ENCODE data around the gene VAT1L. TPM values are rescaled to one million over a fixed set of nuclear protein-coding genes. Genes with fewer than 3 reads are reported as not detected.
"Not testable (repeated sequence)": the region's sequence is repeated elsewhere in the genome, so short reads cannot be mapped to it uniquely, and the experiment has no call there.

VAT1L gene
- total RNA-seq, 2 donors from 2014 or later: 0.53 to 4.1 TPM

DNA sequence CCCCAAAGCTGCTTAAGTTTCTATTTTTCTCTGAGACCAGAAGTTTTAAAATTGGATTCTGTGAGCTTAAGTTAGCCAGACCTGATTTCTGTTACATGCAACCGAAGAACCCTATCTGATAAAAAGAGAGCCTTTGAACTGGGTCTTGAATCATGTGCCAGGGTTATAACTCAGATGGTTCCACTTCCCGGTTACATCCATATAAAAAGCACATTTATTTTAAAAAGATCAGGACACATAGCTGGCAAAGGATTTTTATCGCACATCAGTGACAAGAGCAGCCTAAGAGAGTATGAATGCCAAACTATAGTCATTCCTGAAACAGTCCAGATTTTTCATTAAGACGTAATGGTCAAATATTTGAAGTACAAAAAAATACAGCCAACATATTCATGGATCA, 201.5 kb downstream of the VAT1L start:
- Mint-ChIP-seq H3K4me1 (peaks cover 48% of the 10 kb centered on the region), H3K9me3 (no peaks in the 10 kb centered on the region), H3K4me3 (no peak overlapping the region), H3K27me3 (ENCODE audit: insufficient read depth) (no peaks in the 10 kb centered on the region), H3K36me3 (ENCODE audit: low read depth) (no peaks in the 10 kb centered on the region), H3K27ac (no peak overlapping the region)
- Histone ChIP-seq H3K4me3 (ENCODE audit: low read length) (no peak overlapping the region), H3K9me3 (ENCODE audit: control insufficient read depth, low read length) (peaks cover 28% of the 10 kb centered on the region), H3K36me3 (ENCODE audit: control insufficient read depth, insufficient read depth, low read length) (no peaks in the 10 kb centered on the region), H3K27me3 (ENCODE audit: control insufficient read depth, insufficient read depth, low read length, poor library complexity, severe bottlenecking) (no peaks in the 10 kb centered on the region), H3K4me1 (ENCODE audit: control insufficient read depth, insufficient read depth, low read length) (peaks cover 8% of the 10 kb centered on the region), H3K9ac (ENCODE audit: extremely low read depth, low read length, poor library complexity, severe bottlenecking) (no peak overlapping the region), H3K27ac (ENCODE audit: low read depth, low read length) (no peak overlapping the region)
- DNase-seq: no peak
- TF ChIP-seq, protein P1, sequence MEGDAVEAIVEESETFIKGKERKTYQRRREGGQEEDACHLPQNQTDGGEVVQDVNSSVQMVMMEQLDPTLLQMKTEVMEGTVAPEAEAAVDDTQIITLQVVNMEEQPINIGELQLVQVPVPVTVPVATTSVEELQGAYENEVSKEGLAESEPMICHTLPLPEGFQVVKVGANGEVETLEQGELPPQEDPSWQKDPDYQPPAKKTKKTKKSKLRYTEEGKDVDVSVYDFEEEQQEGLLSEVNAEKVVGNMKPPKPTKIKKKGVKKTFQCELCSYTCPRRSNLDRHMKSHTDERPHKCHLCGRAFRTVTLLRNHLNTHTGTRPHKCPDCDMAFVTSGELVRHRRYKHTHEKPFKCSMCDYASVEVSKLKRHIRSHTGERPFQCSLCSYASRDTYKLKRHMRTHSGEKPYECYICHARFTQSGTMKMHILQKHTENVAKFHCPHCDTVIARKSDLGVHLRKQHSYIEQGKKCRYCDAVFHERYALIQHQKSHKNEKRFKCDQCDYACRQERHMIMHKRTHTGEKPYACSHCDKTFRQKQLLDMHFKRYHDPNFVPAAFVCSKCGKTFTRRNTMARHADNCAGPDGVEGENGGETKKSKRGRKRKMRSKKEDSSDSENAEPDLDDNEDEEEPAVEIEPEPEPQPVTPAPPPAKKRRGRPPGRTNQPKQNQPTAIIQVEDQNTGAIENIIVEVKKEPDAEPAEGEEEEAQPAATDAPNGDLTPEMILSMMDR (conservative IDR thresholded peaks at IDR 0.05): no peak
- 90 to 91% methylated on average over 3 to 4 of the region's 4 CpGs for WGBS, 2 experiments (ENCODE audit: insufficient coverage in 1 of 2, insufficient read length in 1 of 2)

DNA sequence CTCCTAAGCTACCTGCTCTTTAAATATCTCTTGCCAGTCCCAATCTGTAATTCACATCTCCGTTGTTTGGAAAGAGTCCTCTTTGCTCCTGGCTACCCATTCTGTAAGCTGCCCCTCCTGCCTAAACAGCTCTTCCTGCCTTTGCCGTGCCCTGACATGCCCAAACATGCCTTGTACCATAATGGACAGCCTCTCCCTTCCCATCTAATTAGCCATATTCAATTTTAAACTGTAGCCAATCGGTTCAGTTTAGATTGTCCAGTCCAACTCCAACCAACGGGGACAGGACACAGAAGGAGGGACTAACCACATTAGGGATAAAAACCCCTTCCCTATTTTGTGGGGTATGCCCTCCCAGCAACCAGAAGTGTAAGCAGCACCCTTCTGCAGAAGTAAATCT, 203.3 kb downstream of the VAT1L start:
- H3K4me1 Mint-ChIP-seq: peaks cover 48% of the 10 kb centered on the region
- Histone ChIP-seq H3K27me3 (ENCODE audit: control insufficient read depth, insufficient read depth, low read length, poor library complexity, severe bottlenecking) (no peaks in the 10 kb centered on the region), H3K4me1 (ENCODE audit: control insufficient read depth, insufficient read depth, low read length) (peaks cover 8% of the 10 kb centered on the region), H3K9me3 (ENCODE audit: control insufficient read depth, low read length) (peaks cover 46% of the 10 kb centered on the region), H3K36me3 (ENCODE audit: control insufficient read depth, insufficient read depth, low read length) (no peaks in the 10 kb centered on the region), H3K9ac (ENCODE audit: extremely low read depth, low read length, poor library complexity, severe bottlenecking) (no peak overlapping the region), H3K27ac (ENCODE audit: low read depth, low read length) (peak overlapping the region; percentile 12), H3K4me3 (ENCODE audit: low read length) (peak overlapping the region; percentile 37)
- H3K4me3 Mint-ChIP-seq: no peak overlapping the region
- 63% methylated on average over 1 to 4 of the region's 4 CpGs for WGBS, 2 experiments (ENCODE audit: insufficient coverage in 1 of 2, insufficient read length in 1 of 2)
- peak; percentile 76 for DNase-seq
- H3K36me3 Mint-ChIP-seq (ENCODE audit: low read depth): peaks cover 6% of the 10 kb centered on the region
- TF ChIP-seq, protein P1 (conservative IDR thresholded peaks at IDR 0.05): no peak
- no peaks in the 10 kb centered on the region for H3K27me3 Mint-ChIP-seq (ENCODE audit: insufficient read depth)
- peak overlapping the region; percentile 76 for H3K27ac Mint-ChIP-seq
- H3K9me3 Mint-ChIP-seq: peaks cover 17% of the 10 kb centered on the region

DNA sequence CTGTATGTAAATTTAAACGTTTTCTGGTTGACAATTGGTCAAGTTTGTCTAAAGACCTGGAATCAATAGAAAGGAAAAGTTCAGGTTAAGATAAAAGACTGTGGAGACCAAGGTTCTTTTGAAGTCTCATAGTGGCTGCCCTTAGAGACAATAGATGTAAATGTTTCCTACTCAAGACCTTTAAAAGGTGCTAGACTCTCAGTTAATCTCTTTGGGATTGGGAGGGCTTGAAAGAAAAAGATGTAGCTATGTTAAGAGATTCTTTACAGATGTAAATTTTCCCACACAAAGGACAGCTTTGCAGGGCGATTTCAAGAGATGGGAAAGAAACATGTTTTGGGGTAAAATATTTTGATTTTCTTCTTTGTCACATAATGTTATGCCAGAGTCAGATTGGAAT, 204.0 kb downstream of the VAT1L start:
- H3K27me3 ChIP-seq (ENCODE audit: control insufficient read depth, insufficient read depth, low read length, poor library complexity, severe bottlenecking); DNase-seq; H3K27me3 Mint-ChIP-seq (ENCODE audit: insufficient read depth); H3K36me3 Mint-ChIP-seq (ENCODE audit: low read depth); H3K4me1 ChIP-seq (ENCODE audit: control insufficient read depth, insufficient read depth, low read length); H3K36me3 ChIP-seq (ENCODE audit: control insufficient read depth, insufficient read depth, low read length): not testable (repeated sequence)
- peak overlapping the region; percentile 36 for H3K27ac ChIP-seq (ENCODE audit: low read depth, low read length)
- peak overlapping the region; percentile 37 for H3K4me3 ChIP-seq (ENCODE audit: low read length)
- Mint-ChIP-seq H3K9me3 (peaks cover 21% of the 10 kb centered on the region), H3K4me1 (peaks cover 47% of the 10 kb centered on the region), H3K4me3 (peak overlapping the region; percentile 0), H3K27ac (peak overlapping the region; percentile 76)
- peak overlapping the region; percentile 34 for H3K9ac ChIP-seq (ENCODE audit: extremely low read depth, low read length, poor library complexity, severe bottlenecking)
- WGBS, 2 experiments (ENCODE audit: insufficient coverage in 1 of 2, insufficient read length in 1 of 2): 7 to 28% methylated on average over 2 of the region's 2 CpGs
- peaks cover 51% of the 10 kb centered on the region for H3K9me3 ChIP-seq (ENCODE audit: control insufficient read depth, low read length)

All from endodermal cell (in vitro differentiated cells).